ENCODE data around the gene NPL. TPM values are rescaled to one million over a fixed set of nuclear protein-coding genes. Genes with fewer than 3 reads are reported as not detected.

Gene NPL
- total and polyA plus RNA-seq, 2 donors (not counting 3 experiments of a cell fraction or from before 2014, with no cell fraction given), result 0.14 to 0.75 TPM

DNA sequence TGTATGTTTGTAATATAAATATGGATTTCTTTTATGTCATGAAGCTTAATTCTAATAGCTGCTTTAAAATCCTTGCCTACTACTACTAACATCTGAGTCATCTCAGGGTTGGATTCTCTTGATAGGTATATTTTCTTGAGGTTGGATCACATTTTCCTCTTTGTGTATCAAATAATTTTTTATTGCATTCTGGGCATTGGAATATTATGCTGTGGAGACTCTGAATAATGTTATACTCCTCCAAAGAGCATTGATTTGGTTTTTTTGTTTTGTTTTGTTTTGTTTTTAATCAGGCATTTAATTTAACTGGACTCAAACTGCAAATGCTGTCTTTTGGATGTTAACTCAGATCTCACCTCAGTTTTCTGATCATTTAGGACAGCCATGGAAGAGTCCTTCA lies 57.5 kb downstream of the NPL start:
- H2AFZ ChIP-seq (ENCODE audit: low read depth, low read length), result no peak overlapping the region
- CTCF ChIA-PET, result no interaction called here
- no peaks in the 10 kb centered on the region for H3K27me3 ChIP-seq (ENCODE audit: control insufficient read depth in 2 of 2, insufficient read depth in 2 of 2, low read length in 2 of 2)
- POLR2A ChIA-PET, result no interaction called here
- H3K9ac ChIP-seq (replicated peaks; ENCODE audit: extremely low read depth, insufficient read depth, low read length), result no peak overlapping the region
- intact Hi-C loops (cut with micrococcal nuclease) (no loop called here), dilution Hi-C loops (cut with MboI; ENCODE audit: extremely low pct_ligation_motif_present, low sequenced_read_pairs) (no loop called here)
- H3K4me3 ChIP-seq (replicated peaks in 1 of 3; ENCODE audit: insufficient read depth in 1 of 3, low read depth in 1 of 3, low read length in 3 of 3), result no peak overlapping the region
- no peaks in the 10 kb centered on the region for H3K9me1 ChIP-seq (replicated peaks; ENCODE audit: control insufficient read depth, extremely low read depth, insufficient read depth, low read length)
- no peak overlapping the region for H3K4me2 ChIP-seq (ENCODE audit: insufficient read depth, low read length)
- H3K27ac ChIP-seq (ENCODE audit: insufficient read depth, low read depth, low read length), result no peak overlapping the region
- peaks cover 23 to 24% of the 10 kb centered on the region in 2 experiments for H3K36me3 ChIP-seq (ENCODE audit: control insufficient read depth in 2 of 2, extremely low read depth in 1 of 2, insufficient read depth in 2 of 2, low read length in 2 of 2)
- peaks cover 22% of the 10 kb centered on the region for H4K20me1 ChIP-seq (replicated peaks; ENCODE audit: control insufficient read depth, extremely low read depth, insufficient read depth, low read length)
- H3K9me3 ChIP-seq (replicated peaks; ENCODE audit: control insufficient read depth, insufficient read depth, low read length), result no peaks in the 10 kb centered on the region
- TF ChIP-seq, protein P1, sequence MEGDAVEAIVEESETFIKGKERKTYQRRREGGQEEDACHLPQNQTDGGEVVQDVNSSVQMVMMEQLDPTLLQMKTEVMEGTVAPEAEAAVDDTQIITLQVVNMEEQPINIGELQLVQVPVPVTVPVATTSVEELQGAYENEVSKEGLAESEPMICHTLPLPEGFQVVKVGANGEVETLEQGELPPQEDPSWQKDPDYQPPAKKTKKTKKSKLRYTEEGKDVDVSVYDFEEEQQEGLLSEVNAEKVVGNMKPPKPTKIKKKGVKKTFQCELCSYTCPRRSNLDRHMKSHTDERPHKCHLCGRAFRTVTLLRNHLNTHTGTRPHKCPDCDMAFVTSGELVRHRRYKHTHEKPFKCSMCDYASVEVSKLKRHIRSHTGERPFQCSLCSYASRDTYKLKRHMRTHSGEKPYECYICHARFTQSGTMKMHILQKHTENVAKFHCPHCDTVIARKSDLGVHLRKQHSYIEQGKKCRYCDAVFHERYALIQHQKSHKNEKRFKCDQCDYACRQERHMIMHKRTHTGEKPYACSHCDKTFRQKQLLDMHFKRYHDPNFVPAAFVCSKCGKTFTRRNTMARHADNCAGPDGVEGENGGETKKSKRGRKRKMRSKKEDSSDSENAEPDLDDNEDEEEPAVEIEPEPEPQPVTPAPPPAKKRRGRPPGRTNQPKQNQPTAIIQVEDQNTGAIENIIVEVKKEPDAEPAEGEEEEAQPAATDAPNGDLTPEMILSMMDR (IDR thresholded peaks at IDR 0.05; ENCODE audit: extremely low read depth in 1 of 2, insufficient read depth in 1 of 2, low read depth in 1 of 2, low read length in 2 of 2), result no peak
- no peak for TF ChIP-seq FOS (IDR thresholded peaks at IDR 0.05; ENCODE audit: borderline replicate concordance, insufficient read depth, low read length)
- no peak for TF ChIP-seq POLR2AphosphoS5 (IDR thresholded peaks at IDR 0.05; ENCODE audit: insufficient read depth, low read depth, low read length)
- TF ChIP-seq JUN (IDR thresholded peaks at IDR 0.05; ENCODE audit: borderline replicate concordance, insufficient read depth, insufficient read length, low read depth), result no peak
- no peak for TF ChIP-seq MYC (IDR thresholded peaks at IDR 0.05; ENCODE audit: low read depth, low read length)
- no peak for TF ChIP-seq EZH2 (IDR thresholded peaks at IDR 0.05; ENCODE audit: borderline replicate concordance, low read depth, low read length, severe bottlenecking)
- TF ChIP-seq MAX (IDR thresholded peaks at IDR 0.05; ENCODE audit: insufficient read depth, insufficient read length), result no peak
- no peak for TF ChIP-seq GATA2 (IDR thresholded peaks at IDR 0.05; ENCODE audit: insufficient read depth, insufficient read length, low read depth, low read length)
- TF ChIP-seq POLR2A (IDR thresholded peaks at IDR 0.05; ENCODE audit: low read depth, low read length), result no peak
- DNase-seq (ENCODE audit: low read depth, low spot score) (no peak), FAIRE-seq (no peak)
- H3K4me1 ChIP-seq (ENCODE audit: control insufficient read depth, extremely low read depth, insufficient read depth, low read length), result peaks cover 5% of the 10 kb centered on the region
- H3K79me2 ChIP-seq (ENCODE audit: control insufficient read depth, insufficient read depth, low read length), result peaks cover 99% of the 10 kb centered on the region
- no TSS peak for BruUV-seq (replicated peaks)
